T-helper 9 cell (primary cell): ENCODE results near the gene KCNN1.
"Not testable (repeated sequence)": the region's sequence is repeated elsewhere in the genome, so short reads cannot be mapped to it uniquely, and the experiment has no call there.

Experiments
- DNase-seq: peaks from one replicate; pipeline ENCODE4 v3.0.0-alpha.2; 2020

The KCNN1 gene

DNA sequence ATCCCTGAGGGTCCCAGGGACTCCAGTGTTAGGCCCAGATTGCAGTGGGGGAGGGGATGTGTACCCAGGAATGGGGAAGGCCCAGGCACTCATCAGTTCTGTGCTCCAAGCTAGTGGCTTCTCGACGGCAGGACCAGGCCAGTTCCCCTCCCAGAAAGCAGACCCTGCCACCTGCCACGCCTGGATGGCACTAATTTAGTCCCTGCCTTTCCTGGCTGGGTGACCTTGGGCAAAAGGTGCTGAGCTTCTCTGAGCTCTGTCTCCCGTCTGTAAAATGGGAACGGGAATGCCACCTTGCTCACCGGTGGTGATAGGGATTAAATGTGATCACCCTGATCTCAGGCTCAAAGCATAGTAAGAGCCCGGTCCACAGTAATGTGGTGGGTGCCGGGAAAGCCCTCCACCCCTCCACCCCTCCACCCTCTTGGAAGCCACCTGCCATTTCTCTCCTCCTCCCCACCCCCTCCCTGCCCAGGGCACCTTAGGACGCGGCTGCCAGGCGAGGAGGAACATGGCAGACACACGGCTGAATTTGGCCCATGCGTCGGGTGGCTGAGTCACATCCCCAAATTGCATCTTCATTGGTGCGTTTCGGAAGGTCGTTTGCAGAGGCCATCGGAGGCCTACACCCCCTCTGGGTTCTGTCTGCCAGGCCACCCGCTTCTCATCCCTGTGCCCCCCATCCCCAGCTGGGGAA, 2.3 kb downstream of the KCNN1 start:
- DNase-seq = no peak

DNA sequence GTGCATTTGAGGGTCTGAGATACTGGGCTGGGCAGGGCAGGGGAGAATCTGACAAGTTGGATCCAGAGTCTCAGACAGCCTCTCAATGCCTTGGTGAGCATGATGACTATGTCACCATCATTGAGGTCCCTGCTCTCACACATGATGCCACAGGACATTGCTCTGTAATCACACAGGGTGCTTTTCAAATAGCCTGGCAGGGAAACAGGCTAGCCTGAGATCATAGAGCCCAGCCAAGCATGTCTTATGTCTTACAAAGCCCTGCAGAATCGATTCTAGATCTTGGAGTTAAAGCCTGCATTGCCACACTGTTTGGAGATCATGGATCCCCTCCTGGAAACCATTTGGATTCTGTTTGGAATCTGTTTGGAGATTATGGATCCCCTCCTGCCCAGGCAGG, 5.3 kb downstream of the KCNN1 start:
- DNase-seq = no peak

DNA sequence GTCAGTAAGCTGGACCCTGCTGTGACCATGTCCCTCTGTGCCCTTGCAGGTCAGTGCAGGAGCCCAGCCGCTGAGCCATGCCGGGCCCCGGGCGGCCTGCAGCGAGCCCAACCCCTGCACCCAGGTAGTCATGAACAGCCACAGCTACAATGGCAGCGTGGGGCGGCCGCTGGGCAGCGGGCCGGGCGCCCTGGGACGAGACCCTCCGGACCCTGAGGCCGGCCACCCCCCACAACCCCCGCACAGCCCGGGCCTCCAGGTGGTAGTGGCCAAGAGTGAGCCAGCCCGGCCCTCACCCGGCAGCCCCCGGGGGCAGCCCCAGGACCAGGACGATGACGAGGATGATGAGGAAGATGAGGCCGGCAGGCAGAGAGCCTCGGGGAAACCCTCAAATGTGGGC, 6.9 kb downstream of the KCNN1 start:
- no peak for DNase-seq

DNA sequence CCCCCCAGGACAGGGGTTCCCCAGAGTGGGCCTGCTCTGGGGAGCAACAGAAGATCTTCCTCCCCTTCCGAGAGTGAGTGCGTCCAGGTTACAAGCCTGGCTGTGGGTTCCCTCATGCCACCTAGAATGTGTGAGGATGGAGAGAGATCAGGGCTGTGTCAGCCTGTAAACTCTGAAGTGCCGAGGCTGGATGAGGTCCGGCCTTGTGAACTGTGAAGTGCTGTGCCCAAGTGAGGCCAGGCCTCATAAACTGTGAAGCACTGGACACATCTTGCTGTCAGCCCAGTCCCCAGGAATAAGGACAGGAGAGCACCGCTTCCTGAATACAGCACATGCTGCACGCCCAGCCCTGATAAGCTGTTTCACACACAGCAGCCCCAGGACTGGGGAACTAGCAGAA, 7.6 kb downstream of the KCNN1 start:
- no peak for DNase-seq

DNA sequence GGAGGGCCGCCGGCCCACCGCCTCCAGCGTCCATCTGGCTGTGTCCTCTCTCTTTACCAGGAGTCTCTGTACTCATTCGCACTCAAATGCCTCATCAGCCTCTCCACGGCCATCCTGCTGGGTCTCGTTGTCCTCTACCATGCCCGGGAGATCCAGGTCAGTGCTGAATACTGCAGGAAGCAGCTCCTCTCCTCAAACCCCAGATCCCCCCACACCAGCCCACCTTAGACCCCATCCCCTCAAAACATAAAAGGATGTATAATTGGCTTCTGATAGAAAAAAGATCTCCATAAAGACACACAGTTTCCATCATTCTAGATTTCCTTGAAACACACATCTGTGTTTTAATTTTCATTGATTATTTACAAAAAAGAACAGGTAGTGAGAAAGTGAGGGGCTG, 8.1 kb downstream of the KCNN1 start:
- DNase-seq = no peak

DNA sequence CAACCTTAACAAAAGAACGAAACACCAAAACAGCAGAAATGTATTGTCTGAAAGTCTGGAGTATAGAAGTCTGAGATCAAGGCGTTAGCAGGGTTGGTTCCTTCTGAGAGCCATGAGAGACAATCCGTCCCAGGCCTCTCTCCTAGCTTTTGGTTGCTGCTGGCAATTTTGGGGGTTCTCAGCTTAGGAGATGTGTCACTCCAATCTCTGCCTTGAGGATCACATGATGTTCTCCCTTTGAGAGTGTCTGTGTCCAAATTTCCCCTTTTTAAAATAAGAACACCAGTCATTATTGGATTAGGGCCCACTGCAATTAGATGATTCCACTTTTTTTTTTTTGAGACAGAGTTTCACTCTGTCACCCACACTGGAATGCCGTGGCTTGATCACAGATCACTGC, 10.1 kb downstream of the KCNN1 start:
- DNase-seq = no peak

DNA sequence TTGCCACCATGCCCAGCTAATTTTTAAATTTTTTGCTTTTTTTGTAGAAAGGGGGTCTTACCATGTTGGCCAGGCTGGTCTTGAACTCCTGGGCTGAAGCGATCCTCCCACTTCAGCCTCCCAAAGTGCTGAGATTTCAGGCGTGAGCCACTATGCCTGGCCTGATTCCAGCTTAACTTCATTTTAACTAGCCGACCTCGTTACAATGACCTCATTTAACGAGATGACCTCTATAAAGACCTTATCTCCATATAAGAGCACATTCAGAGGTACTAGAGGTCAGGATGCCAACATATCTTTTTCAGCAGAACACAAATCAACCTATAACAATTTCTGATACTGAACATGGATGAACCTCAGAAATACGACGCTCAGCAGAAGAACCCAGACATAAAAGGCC, 10.6 kb downstream of the KCNN1 start:
- no peak for DNase-seq

DNA sequence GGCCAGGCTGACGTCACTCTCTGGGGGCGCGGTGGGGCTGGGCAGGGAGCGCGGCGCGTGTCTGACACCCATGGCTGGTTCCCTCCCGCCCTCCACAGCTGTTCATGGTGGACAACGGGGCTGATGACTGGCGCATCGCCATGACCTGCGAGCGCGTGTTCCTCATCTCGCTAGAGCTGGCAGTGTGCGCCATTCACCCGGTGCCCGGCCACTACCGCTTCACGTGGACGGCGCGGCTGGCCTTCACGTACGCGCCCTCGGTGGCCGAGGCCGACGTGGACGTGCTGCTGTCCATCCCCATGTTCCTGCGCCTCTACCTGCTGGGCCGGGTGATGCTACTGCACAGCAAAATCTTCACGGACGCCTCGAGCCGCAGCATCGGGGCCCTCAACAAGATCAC, 14.7 kb downstream of the KCNN1 start:
- no peak for DNase-seq

DNA sequence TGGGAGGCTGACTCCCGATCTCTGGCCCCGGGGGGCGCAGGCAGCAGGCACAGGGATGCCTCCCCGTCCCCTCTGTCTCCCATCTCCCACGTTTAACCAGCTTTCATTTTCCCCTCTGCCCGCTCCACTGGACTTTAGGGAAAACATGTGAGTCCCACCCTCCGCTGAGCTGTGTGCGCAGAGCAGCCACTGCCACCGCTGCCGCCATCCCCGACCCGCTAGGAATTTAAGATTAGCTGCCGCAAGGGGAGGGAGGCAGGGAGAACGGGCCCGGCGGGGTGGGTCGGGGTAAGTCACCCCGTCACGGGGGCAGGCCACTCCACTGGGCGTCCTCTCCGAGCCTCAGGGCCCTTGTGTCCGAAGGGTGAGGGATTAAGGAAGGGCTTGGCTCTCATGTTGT, 15.5 kb downstream of the KCNN1 start:
- no peak for DNase-seq

DNA sequence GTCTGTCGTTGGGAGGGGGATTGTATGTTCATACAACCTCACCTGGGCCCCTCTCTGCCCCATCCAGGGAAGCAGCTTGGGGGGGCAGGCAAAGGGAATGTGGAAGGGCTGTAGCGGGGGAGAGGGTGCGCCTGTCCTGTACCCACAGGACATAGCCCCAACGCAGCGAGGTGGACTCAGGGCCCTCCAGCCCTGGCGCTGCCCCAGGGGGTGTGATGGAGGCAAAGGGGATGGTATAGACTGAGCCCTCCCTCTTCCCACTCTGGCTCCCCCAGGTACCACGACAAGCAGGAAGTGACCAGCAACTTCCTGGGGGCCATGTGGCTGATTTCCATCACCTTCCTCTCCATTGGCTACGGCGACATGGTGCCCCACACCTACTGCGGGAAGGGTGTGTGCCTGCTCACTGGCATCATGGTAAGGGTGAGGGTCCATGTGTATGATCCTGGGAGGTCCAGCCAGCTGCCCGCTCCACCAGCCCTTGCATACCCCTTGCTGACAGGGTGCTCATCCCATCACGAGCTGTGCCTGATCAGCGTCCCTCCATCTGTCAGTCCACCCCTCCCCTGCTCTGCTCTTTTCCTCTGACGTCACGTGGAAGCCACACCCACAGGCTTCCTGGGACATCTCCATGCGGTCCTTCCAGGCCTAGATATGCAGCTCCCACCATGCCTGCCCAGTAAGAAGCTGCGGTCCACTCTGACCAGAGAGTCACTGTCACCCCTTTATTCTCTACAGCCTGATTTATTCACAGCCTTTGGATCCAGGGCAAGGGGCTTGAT, 18.3 kb downstream of the KCNN1 start:
- no peak for DNase-seq

DNA sequence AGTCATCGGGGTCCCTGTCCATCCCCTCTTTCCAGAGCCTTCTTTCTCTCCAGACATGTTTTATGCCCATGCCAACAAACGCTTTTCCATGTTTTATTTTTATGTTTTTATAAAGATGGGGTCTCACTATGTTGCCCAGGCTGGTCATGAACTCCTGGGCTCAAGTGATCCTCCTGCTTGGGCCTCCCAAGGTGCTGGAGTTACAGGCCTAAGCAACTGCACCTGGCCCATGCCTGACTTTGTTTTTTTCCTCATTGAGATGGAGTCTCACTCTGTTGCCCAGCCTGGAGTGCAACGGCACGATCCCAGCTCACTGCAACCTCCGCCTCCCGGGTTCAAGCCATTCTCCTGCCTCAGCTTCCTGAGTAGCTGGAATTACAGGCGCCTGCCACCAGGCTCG, 19.7 kb downstream of the KCNN1 start:
- DNase-seq = not testable (repeated sequence)

DNA sequence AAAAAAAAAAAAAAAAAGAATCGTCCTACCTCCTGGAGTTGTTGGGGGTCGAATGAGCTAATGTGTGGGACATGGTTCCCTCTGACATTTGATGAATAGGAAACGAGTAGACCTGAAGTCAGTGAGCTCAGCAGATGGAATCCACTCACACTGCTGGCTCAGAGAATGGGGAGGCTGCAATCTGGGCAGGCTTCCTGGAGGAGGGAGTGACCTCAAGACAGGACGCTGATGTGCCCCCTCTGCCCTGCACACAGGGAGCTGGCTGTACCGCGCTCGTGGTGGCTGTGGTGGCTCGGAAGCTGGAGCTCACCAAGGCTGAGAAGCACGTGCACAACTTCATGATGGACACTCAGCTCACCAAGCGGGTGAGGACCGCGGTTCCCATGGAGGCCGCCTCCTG, 21.3 kb downstream of the KCNN1 start:
- DNase-seq = no peak

DNA sequence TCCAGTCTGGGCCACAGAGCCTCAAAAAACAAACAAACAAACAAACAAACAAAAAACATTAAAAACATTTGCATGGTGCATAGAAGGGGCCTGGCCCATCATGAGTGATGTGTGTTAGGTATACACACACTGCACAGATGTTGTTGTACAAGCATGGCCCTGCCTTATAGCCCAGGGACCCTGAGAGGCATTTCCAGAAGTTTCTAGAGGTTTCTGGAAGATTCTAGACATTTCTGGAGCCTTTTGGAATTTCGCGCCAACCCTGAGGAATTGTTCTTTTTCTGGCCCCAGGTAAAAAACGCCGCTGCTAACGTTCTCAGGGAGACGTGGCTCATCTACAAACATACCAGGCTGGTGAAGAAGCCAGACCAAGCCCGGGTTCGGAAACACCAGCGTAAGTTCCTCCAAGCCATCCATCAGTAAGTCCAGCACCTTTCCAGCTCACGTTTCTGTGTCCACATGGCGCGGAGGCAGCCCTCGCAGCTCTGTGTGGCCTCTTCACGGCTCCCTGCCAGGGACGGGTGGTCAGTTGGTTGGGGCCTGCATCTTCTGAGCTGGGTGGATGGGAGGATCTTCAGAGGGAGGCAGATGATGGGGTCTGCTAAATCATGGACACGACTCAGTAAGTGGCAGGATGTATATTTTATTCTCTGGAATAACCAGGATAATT, 22.7 kb downstream of the KCNN1 start:
- DNase-seq = no peak

DNA sequence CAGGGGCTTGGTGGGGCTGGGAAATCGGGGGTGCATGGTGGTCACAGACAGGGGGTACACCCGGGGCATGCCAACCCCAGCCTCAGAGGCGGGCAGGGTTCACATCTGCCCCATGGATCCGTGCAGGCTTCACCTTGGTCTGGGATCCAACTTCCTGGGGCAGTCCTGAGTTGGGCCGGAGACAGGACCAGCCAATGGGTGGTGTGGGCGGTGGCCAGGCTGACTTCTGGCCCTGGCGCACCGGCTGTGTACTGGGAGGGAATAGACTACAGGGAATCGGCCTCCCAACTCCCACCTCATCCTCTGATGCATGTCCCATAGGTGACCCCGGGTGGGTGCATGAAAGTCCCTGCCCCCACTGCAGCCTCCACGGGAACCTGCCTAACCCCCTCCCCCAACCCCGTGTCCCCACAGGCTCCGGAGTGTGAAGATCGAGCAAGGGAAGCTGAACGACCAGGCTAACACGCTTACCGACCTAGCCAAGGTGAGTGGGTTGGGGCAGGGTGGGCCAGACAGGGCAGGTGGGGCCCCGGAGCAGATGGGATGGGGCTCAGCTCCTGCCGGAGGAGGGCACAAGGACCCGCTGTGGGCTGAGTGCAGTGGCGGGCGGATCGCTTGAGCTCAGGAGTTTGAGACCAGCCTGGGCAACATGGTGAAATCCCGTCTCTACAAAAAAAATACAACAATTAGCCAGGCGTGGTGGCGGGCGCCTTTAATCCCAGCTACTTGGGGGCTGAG, 26.3 kb downstream of the KCNN1 start:
- no peak for DNase-seq

DNA sequence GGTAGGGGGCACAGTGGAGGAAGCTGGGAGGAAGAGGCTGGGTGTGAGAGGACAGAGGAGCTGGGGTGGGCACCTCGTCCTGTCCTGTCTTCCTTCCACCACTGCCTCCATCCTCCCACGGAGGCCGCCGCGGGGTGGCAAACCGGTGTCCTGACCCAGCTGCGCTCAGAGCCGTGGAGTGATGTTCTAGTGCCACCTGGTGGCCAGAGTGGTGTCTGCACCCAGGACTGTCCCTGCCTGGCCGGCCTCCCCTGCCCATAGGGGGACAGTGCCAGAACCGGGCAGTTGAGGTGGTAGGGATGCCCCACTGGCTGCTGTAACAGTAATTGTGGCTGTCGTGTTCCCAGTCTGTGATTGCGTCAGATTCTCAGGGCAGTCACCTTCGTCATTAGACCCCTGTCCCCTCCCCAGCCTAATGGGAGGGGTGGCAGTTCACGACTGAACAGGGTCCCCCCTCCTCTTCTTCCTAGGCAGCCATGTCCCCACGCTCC, 30.0 kb downstream of the KCNN1 start:
- peak; percentile 85 for DNase-seq

DNA sequence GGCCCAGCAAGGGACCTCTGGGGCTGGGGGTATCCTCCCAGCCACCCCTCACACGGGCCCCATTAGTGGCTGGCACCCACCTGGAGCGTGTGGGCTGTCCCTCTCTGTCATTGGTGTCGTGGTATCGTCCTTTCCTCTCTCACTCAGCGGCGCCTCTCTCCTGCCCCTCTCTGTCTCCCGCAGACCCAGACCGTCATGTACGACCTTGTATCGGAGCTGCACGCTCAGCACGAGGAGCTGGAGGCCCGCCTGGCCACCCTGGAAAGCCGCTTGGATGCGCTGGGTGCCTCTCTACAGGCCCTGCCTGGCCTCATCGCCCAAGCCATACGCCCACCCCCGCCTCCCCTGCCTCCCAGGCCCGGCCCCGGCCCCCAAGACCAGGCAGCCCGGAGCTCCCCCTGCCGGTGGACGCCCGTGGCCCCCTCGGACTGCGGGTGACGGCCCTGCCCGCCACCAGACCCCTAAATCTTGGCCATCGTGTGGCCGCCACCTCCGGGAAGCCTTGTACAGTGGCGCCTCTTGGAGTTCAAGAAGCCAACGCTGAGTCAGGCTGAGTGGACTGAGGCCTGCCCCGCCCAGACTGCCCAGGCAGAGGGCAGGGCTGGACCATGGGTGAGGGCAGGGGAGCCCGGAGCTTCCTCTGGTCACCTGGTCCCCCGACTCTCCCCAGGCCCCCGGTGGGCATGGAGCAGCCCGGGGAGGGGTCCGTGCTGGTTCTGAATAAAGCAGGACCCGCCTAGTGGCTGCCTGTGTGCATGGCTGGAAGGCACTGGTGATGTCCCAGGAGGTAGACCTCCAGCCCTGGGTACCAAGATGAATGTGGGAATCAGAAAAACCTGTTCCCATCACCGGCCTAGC, 31.3 kb downstream of the KCNN1 start:
- no peak for DNase-seq

DNA sequence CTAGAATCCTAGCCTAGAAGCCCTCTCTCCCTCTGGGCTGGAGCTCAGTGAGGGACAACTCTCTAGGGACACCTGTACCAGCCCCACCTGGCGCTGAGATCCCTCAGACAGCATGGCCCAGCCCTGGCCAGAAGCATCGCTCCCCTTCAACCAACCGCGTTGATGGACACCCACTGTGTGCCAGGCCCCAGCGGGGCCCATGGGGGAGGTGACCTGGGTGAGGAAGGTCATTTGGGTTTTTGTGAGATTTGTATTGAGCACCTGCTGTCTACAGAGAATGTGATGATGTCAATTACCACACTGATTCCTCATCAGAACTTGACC, 31.9 kb downstream of the KCNN1 start:
- no peak for DNase-seq

DNA sequence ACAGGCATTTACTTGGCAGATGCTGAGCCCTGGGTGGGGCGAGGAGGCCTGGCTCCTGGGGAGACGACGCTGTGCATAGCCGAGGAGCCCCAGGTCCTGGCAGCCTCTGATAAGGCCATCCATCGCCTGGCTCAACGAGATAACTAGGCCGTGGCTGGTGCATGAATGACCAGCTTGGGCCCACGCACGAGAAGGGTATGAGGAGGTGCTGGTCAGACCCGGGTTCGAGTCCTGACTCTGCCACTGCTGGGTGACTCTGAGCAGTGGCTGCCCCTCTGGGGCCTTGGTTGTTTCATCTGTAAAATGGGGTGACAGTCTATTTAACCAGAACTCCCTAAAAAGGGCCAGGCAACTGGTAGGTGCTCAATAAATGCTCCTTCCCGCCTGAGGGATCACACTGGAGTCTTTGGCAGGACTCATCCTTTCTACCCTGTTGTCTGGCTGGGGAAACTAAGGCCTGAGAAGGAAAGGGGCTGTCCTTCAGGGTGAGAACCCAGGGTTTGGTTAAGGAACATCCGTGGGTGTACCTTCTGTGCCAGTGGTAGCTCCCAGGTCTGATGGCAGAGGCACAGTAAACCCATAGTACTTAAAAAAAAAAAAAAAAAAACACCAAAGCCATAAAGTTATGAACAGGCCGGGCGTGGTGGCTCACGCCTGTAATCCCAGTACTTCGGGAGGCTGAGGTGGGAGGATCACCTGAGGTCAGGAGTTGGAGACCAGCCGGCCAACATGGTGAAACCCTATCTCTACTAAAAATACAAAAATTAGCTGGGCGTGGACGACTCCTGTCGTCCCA, 33.0 kb downstream of the KCNN1 start:
- no peak for DNase-seq

DNA sequence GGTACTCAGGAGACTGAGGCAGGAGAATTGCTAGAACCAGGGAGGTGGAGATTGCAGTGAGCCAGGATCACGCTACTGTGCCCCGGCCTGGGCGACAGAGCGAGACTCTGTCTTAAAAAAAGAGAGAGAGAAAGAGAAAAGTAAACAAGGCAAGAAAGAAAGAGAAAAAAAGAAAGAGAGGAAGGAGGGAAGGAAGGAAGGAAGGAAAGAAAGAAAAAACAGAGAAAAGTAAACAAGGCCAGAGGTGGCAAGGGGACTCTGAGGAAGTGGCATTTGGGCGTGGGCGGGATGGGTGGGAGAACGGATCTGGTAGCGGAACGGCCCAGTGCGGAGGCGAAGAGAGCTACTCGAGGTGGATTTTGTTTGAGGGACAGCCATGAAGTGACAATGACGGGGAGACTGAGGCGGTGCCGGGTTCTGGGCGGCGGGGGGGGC, 33.6 kb downstream of the KCNN1 start:
- DNase-seq = no peak

DNA sequence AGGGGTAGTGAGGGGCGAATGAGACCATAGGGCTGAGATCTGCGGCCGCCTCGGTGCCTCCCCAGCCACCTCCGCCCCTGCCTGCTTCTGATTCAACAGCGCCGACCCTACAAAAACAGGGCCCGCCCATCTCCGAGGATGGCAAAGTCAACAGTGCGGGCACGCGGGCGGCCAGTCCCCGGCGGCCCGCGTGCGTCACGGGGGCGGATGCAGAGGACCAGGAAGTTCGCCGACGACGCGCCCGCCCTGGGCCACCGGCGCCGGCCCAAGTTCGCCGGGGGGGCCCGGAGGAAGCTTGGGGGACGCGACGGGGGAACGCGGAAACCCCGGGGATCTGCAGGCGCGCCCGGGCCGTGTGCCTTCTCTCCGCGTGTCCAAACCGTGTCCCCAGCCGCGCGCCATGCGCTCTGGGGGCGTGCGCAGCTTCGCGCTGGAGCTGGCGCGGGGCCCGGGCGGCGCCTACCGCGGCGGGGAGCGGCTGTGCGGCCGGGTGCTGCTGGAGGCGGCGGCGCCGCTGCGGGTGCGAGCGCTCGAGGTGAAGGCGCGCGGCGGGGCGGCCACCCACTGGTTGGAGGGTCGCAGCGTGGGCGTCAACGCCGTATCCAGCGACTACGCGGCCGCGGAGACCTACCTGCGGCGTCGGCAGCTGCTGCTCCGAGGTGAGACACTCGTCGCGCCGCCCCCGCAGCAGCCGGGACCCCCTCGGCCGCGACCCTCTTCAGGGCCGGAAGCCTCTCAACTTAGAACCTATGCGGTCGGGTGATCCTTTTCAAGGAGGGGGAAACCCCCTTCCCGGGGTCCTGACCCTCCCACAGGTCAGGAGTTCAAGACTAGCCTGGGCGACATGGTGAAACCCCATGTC, 34.2 kb downstream of the KCNN1 start:
- peak; percentile 92 for DNase-seq
